Spleen (tissue), 7 donors: ENCODE measurements around the gene CLCNKB.

ENCODE experiments used
- CTCF ChIP-seq, 11 experiments: fragments of 200-600 bp in 7 of 11; fragments of 450-650 bp in 4 of 11; sonication (generic) in 4 of 11; IDR thresholded peaks in 8 of 11; conservative IDR thresholded peaks in 3 of 11; 1 replicate in 7 of 11; 2 replicates in 4 of 11; pipeline versions ENCODE4 v1.4.0 to v1.8.0; 2016 to 2021; ENCODE audit warnings: antibody characterized with exemption in 11 of 11, inconsistent platforms in 4 of 11, mild to moderate bottlenecking in 1 of 11
- POLR2A ChIP-seq, 3 donors: fragments of 450-650 bp; IDR thresholded peaks; one replicate each; pipeline ENCODE4 v1.5.1; 2017; ENCODE audit warnings: antibody characterized with exemption in 3 of 3, mild to moderate bottlenecking in 1 of 3
- donor health status: DM: no; HTN: no; CAD: no; lungs with moderate emphysema.
- donor health status: DM: no; HTN: no; CAD: no.
- donor health status: DM: no; HTN: no; CAD: no.

- TF ChIP-seq CTCF (IDR thresholded peaks at IDR 0.05 in 8 of 11, conservative IDR thresholded peaks at IDR 0.05 in 3 of 11) (no peak), POLR2A (IDR thresholded peaks at IDR 0.05) (no peak)
Observed at GRCh38 chr1:16050328-16050727, 6.7 kb downstream of the CLCNKB start.
